ENCODE data around the gene LDLRAD4.

The LDLRAD4 gene

DNA sequence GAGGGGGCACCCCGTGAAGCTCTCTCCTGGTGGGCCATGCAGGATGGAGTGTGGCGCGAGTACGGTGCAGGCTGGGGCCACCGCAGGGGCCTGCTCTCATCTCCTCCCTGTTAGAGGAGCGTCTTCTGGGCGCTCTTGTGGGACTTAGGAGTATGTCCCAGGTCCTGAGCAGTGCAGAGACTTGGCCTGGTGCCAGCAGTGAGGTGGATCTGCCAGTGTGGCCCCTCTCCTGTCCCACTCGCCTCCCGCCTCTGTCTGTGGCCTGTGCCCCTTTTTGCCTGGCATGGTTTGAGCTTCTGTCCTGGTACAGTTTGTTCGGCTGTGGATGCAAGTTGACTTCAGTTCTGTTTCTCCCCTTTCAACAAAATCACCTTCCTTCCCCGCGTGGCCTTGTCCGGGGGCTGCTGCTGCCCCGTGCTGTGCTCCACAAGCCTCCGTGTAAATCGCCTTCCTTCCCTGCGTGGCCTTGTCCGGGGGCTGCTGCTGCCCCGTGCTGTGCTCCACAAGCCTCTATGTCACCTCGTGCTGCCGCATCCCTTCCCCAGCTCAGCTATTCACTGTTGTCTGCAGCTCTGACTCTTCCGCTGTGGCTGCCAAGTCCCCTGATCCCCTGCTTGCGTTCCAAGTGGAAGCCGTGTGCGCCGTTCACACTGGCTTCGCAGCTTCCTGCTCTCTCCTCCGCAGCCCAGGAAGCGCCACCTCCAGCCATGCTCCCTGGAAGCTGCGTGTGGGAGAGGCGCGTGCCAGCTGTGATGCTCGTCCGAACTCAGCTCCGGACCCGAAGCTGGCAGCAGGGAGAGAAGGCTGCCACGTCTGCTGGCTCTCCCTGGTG, 13.7 kb downstream of the LDLRAD4 start:
- no peak for DNase-seq

DNA sequence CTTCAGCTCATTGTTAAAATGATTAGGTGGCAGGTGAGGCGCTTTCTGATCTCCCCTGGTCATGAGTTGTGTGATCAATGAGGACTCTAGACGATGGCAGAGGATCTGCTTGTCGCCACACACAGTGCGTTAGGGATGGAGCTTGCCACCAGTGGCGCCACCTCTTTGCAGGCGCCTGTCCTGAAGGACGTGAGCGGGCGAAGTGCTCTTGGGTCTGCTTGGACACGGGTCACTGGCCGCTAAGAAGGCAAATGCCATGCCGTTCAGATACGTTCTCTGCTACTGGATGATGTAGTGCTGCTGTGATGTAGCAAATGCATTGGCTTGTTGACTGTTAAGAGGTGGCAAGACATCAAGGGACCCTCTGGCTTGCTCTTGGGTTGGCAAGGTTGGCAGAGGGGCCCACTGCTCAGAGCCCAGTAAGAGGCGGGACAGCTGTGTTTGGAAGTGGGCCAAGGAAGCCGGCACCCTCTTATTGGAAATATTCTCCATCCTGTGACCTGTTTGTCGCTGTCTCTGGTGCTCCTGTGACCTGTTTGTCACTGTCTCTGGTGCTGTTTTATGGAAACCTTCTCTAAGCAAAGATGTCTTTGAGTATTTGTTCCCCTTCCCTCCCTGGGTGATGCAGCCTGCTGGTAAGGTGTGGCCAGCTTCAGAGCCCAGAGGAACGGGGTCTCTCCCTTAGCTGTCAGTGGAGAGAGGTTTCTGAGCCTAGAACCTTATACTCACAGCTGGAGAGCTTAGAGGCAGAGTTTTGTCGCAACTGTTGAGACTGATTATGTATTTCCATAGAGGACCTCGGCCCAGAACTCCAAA, 14.6 kb downstream of the LDLRAD4 start:
- DNase-seq, result no peak

DNA sequence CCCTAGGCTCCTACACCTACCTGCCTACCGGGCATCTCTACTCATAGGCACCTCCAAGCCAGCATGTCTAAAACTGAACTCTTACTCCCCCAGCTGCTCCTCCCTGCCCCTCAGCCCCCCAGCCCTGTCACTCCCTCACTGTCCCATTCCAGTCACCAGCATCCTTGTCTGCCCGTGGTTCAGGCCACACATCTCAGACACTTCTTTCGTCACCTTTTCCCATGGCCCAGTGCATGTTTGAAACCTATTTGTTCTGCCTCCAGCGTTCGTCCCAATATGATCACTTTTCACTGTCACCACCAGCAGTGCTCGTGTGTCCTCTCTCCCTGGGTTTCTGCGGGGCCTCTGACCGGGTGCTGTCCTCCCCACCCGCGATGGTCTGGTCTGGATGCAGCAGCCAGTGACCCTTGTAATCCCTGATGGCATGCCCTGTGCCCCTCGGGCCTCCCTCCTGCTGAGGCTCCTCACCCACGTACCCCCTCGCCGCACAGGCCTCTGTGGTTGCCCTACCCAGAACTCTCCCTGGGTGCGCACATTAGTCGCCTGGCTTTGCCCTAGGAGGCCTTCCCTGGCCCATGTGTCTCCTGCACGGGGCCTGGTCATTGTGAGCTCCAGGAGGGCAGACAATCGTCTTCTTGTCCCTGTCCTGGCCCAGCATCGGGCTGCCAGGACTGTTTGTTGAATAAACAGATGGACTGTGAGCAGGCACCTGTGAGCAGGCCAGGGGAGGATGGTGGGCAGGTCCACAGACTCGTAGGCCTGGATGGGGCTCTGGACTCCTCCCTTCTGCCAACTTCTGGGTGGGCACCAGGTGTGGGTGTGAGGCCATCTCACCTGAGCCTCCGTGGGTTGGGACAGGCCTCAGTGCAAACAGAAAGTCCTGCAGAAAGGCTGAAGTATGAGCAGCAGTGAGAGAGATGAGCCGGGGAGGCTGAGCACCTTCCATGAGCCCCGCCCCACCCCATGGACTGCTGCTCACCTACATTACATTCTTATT, 15.5 kb downstream of the LDLRAD4 start:
- no peak for DNase-seq

DNA sequence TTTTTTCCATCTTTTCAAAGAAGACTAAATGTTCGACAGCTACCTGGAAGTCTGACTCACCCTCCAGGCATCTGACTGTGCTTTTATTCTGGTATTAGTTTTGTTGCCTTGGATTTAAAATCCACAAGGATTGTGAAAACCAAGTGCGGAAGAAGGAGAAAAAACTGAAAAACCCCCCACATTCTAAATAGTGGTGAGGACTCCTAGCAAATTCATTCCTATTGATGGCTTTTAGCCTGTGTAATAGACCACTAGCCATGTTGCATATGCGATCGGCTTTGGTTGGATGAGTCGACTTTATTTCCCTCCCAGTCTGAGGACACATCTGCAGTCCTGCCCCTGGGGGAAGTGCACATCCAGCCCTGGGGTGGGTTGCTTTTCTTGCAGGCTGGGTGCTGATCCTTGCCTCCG, 16.9 kb downstream of the LDLRAD4 start:
- DNase-seq, result no peak

DNA sequence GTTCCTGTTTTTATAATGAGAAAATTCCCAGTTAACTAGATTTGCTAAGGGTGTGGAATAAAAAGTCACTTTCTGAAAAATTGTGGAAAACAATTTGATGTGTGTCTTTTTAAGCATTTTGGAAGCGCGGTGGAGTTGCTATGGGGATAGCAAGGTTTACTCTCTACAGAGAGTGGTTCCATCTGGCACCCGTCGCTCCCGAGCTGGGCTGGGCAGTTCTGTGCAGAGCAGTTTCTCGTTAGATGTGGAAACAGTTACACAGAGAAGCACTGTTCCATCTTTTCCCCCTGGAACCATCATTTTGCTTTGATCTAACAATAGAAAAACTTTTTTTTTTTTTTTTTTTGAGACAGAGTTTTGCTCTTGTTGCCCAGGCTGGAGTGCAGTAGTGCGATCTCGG, 17.4 kb downstream of the LDLRAD4 start:
- DNase-seq, result peak; percentile 41

DNA sequence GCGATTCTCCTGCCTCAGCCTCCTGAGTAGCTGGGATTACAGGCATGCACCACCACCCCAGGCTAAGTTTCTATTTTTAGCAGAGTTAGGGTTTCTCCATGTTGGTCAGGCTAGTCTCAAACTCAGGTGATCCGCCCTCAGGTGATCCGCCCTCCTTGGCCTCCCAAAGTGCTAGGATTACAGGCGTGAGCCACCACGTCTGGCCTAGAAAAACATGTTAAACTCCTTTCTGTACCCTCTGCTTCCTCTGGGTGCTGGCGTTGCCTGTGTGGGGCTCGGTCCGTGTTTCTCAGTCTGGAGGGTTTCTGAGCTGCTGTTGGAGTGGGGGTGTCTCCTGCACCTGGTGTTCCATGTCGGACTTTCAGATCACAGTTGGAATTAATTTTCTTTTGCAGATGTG, 17.9 kb downstream of the LDLRAD4 start:
- DNase-seq, result no peak

DNA sequence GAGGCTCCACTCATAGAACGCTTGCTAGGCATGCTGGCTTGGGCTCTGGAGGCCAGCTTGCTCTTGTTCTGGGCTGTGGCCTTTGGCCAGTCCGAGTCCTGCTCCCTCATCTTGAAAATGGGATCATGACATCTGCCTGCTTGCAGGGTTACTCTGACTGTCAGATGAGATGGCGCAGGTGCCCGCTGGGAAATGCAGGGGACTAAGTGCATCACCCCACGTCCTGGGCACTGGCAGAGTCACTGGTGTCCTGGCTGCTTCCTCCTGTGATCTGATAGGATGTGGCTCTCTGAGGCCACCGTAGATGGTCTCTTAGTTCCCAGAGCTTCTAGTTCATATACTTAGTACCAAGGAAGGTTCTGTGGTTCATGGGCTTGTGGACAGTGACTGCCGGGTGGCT, 18.5 kb downstream of the LDLRAD4 start:
- DNase-seq, result no peak

DNA sequence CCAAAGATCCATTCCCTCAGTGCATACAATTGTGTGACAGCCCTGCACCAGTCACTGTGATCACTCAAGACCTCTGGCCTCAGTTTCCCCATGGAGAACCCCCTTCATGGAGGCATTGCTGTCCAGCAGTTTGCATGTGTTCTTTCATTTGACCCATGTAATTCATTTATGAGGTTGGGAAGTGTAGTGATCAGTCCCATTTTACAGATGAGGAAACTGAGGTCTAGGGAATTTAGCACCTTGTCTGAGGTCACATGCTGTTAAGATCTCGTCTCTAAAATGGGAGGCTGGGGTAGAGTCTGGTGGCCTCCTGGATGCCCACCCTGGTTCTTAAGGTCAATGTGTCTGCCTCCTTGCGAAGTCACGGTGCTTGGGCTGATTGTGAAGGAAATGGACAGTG, 19.1 kb downstream of the LDLRAD4 start:
- no peak for DNase-seq

DNA sequence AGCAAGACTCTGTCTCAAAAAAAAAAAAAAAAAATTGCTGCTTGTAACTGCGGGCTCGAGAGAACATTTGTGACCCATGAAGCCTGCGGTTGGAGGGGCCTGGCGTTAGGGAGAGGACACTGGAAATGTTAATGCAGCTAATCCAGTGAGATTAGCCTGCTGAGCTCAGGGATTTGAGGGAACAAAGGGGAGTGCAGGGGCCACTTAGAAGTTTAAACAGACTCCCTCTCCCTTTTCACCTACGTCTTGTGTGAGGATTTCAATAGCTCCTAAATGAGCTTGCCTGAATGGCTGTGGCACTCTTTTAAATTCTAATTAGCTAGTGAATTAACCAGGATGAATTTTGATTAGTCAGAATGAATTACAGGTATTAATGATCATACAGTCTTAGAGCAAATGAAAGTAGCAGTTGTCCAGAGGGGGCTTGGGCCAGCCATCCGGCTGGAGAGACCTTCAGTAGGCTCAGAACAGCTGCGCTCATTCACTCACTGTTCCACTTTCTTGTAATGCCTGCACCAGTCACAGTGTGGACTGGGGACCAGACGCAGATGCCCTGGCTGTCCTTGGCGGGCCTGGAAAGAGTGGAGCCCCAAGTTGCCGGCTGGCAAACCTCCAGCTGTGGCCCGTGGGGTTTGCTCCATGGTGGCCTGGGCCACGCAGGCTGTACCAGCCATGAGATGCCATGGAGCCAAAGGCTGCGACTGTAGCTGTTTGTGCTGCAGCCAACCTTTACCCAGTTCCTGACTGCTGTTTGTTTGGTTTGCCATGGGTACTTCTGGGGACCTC, 20.8 kb downstream of the LDLRAD4 start:
- DNase-seq, result no peak

DNA sequence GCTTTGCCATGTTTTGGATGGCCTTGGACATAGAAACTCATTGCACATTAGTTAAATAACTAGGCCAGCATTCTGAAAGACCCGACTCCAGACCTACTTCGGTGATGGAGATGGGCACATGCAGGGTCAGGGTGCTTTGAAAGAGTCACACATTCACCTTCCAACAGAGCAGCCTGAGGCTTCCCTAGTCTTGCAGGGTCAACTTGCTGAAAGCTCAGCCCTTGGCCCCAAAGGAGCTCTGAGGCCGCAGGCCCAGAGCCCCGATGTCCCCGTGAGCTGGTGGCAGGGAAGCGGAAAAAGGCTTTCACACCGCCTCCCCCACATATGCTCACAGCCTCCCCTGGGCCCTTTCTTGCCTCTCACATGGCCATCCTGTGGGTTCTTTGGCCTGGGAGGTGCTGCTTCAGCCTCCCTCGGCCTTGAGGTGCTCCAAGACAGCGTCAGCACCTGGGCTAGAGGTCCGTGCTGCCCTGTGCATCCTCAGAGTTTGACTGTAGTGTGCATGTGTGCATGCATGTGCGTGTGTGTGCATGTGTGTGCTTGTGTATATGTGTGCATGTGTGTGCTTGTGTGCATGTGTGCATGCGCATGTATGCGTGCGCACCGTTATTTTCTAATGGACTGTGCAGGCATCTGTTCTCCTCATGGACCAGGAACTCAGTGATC, 21.6 kb downstream of the LDLRAD4 start:
- no peak for DNase-seq

DNA sequence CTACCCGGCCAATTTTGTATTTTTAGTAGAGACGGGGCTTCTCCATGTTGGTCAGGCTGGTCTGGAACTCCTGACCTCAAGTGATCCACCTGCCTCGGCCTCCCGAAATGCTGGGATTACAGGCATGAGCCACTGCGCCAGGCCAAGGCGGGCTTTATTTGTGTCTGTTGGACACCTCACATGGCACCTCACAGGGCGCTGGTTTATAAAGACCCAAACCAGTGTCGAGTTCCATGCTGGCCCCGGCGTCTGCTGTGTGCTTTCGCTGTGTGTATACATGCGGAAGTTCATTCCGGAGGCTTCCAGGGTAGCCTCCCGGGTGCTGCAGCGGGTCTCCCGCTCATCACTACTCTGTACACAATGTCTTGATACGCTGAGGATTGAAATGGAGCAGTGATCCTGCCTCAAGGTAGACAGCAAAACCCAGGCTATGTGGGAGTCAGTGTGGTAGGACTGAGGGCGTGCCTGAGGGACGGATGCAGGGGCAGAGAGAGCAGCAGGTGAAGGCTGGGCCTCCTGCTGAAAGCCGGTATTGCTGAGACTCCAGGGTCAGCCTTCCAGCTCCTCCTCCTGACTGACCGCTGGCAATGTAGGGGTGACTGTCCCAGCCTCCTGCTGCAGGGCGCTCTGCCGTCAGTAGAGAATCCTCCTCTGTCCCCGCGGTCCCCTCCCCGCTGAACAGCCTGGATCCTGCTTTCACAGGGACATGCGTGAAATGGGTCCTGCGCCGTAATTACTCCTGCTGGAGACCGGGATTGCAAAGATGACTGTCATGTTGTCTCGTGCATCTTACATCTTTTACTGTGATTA, 22.7 kb downstream of the LDLRAD4 start:
- DNase-seq, result no peak

DNA sequence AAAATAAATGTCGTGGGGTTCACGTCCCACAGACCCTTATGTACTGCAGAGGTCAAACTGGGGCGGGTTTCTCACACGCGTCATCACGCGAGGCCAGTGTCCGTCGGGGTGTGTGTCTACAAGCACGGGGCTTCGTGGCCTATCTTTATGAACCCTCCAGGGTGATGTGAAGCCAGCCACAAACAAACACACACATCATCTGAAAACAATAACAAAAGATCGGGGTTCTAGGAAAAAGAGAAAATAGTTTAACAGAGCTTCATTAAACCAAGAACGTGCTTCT, 23.3 kb downstream of the LDLRAD4 start:
- DNase-seq, result no peak

DNA sequence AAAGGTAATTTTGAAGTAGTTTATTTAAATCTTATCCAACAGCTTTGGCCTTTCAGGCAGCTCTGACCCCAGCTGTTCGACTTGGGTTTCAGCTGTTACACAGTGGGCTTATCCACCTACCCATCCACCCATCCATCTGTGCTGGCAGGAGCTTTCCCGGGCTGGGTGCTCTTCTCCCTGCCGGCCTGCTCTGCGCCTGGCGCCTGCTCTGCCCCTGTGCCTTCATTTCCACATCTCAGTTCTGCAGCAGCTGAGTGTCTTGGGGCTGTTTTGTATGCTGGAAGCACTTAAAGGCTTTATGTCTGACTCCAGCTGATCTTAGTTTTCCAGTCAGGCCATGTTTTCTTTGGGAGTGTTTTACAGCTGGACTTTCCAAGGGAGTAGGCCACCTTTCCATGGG, 24.2 kb downstream of the LDLRAD4 start:
- no peak for DNase-seq

DNA sequence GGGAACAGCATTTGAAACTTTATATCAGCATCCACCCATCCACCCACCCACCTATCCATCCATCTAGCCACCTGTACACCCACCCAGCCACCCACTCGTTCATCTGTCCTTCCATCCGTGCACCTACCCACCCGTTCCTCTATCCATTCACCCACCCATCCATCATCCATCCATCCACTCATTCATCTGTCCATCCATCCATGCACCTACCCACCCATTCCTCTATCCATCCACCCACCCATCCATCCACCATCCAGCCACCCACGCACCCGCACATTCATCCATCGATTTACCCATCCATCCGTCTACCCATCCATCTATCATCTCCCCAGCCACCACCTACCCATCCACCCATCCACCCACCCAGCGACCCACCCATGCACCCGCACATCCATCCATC, 24.8 kb downstream of the LDLRAD4 start:
- DNase-seq, result no peak

DNA sequence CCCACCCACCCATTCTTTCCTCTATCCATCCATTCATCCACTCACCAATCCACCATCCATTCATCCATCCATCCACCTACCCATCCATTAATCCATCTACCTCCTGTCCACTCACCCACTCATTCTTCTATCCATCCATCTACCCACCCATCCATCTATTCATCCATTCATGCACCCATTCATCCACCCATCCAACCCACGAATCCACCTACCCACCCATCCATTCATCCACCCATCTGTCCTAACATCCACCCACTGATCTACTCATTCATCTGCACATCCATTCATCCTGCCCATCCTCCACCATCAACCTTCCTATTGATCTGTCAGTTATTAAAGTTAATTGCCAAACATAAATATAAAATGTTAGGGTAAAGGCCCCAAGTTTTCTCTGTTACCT, 25.6 kb downstream of the LDLRAD4 start:
- DNase-seq, result no peak

DNA sequence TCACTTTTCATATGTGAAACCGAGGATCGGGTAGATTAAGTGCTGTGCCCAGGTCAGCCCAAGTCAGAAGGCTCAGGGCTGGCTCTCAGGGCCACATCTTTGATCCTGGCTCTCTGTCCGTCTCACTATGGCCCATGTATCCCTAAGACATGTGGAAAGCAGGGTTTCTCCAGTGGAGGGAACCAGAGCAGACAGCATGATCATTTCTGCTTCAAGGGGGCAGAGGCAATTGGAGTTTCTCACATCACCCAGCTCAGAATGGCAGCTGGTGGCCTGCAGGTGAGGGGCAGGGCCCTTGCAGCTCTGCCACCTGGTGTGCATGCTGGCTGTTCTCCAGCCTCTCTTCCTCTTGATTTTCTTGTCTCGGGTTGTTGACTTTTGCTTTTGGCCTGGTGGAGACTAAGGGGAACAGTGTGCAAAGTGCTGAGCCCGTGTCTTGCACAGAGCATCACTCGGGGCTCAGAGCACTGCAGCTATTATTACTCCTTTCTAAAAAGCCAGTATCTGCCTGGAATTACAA, 27.0 kb downstream of the LDLRAD4 start:
- no peak for DNase-seq

DNA sequence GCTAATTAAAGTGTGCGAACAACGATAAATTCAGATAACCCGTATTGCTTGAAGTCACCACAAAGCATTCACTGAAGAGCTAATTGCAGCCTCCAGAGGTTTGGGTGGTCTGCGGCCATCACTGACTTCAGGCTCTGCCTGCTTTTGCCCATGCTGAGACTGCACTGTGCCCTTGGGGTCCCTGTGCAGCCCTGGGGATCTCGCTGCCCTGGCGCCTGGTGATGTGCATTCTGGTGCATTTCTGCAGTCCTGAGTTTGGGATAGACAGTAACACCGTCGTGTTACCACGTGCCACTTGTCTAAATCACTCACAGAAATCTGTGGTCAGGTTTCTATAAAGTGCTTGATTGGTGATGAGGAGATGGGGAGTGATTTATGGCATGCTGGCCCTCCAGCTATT, 27.6 kb downstream of the LDLRAD4 start:
- DNase-seq, result no peak

DNA sequence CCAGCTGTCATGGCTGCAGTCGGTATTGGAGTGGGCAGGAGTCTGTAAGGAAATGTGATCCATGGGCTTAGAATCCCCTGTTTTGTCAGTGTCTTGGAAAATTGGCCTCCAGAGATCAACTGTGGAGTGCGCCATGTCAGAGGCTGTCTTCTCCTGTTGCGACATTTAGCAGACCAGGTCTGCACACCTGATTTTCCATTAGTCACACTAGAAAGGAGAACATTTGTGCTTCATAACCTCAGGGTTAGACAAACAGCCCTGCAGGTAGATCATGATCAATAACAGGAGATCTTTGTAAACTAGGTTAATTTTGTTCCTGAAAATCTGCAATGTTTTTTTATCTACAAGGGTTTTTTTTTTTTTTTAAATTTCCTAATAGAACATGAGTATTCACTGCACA, 28.0 kb downstream of the LDLRAD4 start:
- DNase-seq, result no peak

DNA sequence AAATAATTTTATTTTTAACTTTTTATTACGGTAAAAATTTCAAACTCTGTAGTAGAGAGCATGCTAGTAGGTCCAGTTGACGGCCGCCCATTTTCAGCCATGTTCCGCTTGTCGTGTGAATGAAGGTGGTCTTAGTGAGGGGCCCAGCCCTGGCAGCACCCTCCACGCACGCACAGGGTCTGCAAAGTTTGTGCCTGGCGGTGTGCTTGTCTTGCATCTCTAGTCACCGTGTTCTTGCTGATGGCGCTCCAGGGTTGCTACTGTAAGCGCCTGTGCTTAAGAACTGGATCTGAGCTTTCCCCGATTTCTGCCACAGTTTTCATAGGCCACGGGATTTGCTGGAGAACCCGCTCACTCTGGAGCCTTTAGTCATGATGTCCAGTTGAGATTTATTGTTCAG, 28.9 kb downstream of the LDLRAD4 start:
- no peak for DNase-seq

DNA sequence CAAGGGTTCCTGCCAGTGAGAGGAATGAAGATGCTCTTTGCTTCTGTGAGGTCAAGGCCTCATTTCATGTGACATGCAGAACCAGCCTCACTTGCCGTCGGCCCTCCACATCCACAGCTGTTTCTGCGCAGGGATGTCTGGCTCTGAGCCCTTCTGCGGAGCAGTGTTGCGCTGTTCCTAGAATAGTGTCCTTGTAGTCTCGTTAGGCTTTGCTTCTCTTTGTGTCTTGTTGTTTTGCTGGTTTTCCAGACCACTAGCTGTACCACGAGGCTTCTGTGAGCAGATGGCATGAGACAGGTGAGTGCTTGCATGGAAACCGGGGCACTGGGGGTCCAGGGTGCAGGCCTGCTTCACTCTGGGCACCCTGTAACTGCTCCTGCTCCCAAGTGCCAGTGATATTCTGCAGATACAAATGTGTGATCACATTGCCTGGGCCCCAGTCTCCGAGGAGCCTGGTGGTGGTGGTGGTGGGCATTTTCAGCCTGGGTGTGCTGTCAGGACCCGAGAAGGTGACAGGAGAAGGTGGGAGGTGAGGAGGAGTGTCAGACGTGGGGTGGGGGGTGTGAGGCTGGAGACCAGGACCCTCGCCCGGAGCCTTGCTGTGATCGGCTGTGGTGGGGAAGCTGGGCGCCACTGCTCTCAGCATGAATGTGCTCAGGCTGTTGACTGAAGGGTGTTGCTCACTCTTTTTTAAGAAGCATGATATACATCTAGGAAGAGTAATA, 34.3 kb downstream of the LDLRAD4 start:
- DNase-seq, result no peak
